Spleen (tissue), 7 donors: Measurements from ENCODE around the gene AKAP10.

Source experiments
- CTCF ChIP-seq, 11 experiments: fragments of 200-600 bp in 7 of 11; fragments of 450-650 bp in 4 of 11; sonication (generic) in 4 of 11; IDR thresholded peaks in 8 of 11; conservative IDR thresholded peaks in 3 of 11; 1 replicate in 7 of 11; 2 replicates in 4 of 11; pipeline versions ENCODE4 v1.4.0 to v1.8.0; 2016 to 2021; ENCODE audit warnings: antibody characterized with exemption in 11 of 11, inconsistent platforms in 4 of 11, mild to moderate bottlenecking in 1 of 11
- POLR2AphosphoS5 ChIP-seq, 3 donors: sonication (generic); formaldehyde crosslinking; IDR thresholded peaks; one replicate each; pipeline ENCODE4 v1.5.1; 2017; ENCODE audit warnings: antibody characterized with exemption in 3 of 3
- donor health status: DM: no; HTN: no; CAD: no; lungs with moderate emphysema.
- donor health status: DM: no; HTN: no; CAD: no.
- donor health status: DM: no; HTN: no; CAD: no.

GRCh38 chr17:19938736-19939135 lies 38.9 kb downstream of the AKAP10 start:
- TF ChIP-seq CTCF (IDR thresholded peaks at IDR 0.05 in 8 of 11, conservative IDR thresholded peaks at IDR 0.05 in 3 of 11) (no peak), POLR2AphosphoS5 (IDR thresholded peaks at IDR 0.05) (no peak)
